Ramos (cell line): ENCODE measurements around the gene SPACA7.

Experiments
- in situ Hi-C: fragments of 300-500 bp; cut with MboI; formaldehyde crosslinking; loops from one replicate; pipeline ENCODE4 v1.14.3; 2022; ENCODE audit warnings: low sequenced_read_pairs; ENCODE audit not compliant: unreplicated experiment

SPACA7 gene

GRCh38 chr13:112444416-112445399 is 68.6 kb downstream of the SPACA7 start:
- in situ Hi-C loops, result loop anchor here (25.0 kb wide), 1 partner anchor 982 kb away; no protein-coding TSS in a partner anchor

DNA sequence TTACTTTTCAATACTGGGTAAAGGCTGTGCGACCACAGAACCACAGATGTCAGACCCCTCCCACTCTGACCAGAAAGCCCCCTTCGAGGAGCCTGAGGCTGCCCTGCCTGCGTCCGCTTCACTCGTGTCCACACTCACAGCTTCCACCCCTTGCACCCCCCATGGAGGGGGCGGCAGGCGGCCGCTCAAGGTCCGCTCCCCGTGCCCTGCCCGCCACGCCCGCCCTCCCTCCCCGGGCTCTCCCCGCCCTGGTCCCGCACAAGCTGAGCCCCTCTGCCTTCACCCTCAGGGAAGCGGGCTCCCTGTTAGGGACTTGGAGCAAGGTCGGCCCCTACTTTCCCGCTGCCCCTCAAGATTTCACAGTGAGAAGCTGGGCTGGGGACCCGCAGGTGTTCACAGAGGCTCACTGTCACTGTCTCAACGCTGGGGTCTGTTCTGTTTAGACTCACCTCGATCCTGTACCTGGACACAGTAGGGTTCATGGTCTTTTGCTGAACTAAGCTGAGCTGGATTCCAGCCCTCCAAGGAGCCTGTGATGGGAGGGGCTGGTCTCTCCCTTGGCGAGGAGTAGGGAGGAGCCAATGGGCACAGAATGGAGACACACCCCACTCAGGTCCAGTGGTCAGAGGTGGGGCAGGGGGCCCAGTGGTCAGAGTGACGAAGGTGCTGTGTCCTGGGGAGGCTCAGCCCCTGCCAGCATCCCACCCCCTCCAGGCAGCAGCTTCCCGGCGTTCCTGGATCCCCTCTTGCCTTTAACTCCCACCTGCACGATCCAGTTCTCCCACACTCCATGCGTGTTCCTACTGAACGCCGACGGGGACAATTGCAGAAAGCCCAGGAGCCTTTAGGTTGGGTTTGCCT is 69.5 kb downstream of the SPACA7 start:
- in situ Hi-C loops, result loop anchor here (25.0 kb wide), 1 partner anchor 983 kb away; no protein-coding TSS in a partner anchor

GRCh38 chr13:112446347-112446861 is 70.2 kb downstream of the SPACA7 start:
- in situ Hi-C loops, result loop anchor here (25.0 kb wide), 1 partner anchor 984 kb away; no protein-coding TSS in a partner anchor

- in situ Hi-C loops, result loop anchor here (25.0 kb wide), 1 partner anchor 985 kb away; no protein-coding TSS in a partner anchor
Measured at GRCh38 chr13:112446867-112447266, 70.7 kb downstream of the SPACA7 start.

- in situ Hi-C loops, result loop anchor here (25.0 kb wide), 1 partner anchor 985 kb away; no protein-coding TSS in a partner anchor
Measured at GRCh38 chr13:112447306-112447705, 71.2 kb downstream of the SPACA7 start.

DNA sequence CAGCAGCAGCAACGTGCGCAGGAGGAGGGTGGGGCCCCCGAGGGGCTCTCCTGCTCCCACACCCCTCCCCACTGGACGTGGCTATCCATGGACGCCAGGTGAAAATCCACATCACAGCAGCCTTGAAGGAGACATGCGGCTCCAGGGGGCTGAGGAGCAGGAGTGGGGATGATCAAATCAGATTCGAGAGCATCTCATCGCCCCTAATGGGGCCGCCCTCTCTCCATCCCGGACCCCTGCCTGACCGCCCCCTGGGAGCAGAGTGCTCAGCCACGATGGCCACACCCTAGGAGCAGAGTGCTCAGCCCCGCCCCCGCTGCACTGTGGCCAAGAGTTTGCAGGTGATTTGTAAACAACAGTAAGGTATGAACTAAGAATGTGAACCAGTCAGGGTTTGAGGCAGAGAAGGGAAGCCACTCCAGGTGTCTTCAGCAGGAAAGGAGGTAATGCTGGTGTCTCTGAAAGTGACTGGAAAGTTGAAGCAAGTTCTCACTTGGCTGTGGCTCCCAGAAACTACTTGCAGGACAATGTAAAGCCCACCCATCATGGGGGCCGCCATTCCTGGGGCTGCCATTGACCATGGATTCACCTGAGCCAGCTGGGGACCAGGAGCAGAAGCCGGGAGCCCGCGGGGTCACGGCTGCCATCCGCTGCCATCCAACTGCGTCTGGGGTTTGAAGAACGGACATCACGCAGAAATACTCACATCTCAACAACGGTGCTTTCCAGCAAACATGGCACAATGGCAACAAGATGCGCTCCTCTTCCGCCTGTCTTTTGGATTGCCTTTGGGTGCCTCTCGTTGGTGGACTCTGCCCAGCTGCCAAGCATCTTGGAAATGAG is 71.8 kb downstream of the SPACA7 start:
- in situ Hi-C loops, result loop anchor here (25.0 kb wide), 1 partner anchor 986 kb away; no protein-coding TSS in a partner anchor

DNA sequence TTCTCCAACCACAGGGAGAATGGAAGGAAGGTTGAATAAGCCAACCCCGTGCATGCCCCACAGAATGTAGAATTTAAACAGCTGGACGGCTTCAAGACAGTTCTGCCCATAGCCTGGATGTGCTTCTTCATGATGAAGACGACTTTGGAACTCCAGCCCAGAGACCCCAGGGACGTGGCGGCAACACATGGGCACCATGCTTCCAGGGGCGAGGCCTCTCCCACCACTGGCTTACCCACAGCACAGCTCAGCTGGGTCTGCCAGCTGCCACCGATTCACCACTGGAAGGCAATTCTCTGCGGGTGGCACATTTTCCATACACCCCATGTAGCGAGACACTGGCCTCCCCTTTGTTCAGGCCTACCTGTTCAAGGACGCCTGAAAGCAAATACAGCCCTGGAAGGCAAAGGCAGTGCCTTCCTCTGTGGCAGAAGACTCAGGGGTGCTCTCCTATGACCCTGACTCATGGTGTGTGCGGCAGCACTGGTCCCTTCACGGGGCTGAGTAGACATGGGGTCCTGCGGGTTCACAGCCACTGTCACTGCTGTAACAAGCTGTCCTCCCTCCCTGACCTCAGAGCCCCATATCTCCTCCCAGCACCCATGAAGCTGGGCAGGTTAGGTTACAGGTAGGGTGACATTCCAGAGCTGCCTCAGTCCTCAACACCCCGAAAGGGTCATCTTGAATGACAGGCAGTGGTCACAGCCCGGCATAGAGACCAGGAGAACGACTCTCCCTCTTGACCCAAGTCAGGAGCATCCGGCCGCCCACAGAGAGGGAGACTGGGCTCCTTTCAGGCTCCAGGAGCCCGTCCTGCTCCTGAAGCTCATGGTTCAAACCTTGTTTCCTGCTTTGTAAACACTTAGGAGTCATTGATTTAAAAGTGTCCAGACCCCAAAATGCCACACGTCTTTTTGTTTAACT is 72.7 kb downstream of the SPACA7 start:
- in situ Hi-C loops, result loop anchor here (25.0 kb wide), 1 partner anchor 987 kb away; no protein-coding TSS in a partner anchor

DNA sequence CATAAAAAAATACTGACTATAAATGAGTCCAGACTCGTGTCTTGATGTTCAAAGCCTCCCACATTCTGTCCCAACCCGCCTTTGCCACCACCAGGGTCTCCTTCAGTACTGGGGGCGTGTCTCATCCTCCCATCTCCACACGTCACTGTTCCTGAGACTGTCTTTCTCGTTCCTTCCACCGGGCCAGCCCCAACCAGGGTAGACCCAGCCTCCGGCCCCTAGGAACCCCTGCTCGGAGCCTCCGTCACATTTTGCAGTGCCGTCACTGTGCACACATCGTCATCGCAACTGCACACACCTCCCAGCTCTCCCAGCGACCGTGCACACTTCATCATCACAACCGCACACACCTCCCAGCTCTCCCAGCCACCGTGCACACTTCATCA is 73.4 kb downstream of the SPACA7 start:
- in situ Hi-C loops, result loop anchor here (25.0 kb wide), 1 partner anchor 987 kb away; no protein-coding TSS in a partner anchor

- in situ Hi-C loops, result no loop called here
Measured at GRCh38 chr13:112450118-112450903, 74.2 kb downstream of the SPACA7 start.

GRCh38 chr13:112450904-112451240 is 74.7 kb downstream of the SPACA7 start:
- in situ Hi-C loops, result no loop called here

- in situ Hi-C loops, result no loop called here
Measured at GRCh38 chr13:112451512-112452379, 75.6 kb downstream of the SPACA7 start.

DNA sequence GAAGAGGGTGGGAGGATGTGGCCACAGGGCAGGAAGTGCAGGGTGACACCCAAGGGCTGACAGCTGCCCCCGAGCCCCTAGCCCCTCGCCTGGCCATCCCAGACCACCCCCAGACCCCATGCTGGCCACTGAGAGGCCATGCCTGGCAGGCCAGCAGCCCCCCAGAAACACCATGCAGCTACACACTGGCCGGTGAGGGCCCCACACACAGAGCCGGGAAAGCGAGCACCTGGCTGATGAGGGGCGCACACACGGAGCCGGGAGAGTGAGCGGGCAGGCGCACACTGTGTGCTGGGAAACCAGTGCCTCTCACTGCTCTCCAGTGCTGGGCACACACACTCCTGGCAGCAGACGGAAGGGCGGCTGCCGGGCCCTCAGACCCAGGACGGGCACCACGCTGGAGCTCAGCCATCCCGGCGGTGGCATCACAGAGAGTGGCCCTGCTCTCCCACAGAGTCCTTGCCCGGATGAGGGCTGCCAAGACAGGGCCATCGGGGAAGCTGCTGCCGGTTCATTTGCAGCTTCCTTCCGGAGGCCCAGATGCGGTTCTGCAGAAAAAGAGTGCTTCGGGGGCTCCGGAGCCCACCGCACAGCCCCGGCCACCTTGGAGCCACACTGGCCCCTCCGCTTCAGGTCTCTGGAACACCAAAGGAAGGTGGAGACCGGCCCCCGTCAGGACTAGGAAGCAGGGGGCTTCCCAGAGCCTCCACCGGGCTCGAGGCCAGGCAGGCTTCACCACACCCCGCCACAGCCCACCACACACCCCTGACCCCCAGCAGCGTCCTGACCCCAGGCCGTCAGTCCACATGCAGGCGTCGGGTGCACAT is 76.4 kb downstream of the SPACA7 start:
- in situ Hi-C loops, result no loop called here

DNA sequence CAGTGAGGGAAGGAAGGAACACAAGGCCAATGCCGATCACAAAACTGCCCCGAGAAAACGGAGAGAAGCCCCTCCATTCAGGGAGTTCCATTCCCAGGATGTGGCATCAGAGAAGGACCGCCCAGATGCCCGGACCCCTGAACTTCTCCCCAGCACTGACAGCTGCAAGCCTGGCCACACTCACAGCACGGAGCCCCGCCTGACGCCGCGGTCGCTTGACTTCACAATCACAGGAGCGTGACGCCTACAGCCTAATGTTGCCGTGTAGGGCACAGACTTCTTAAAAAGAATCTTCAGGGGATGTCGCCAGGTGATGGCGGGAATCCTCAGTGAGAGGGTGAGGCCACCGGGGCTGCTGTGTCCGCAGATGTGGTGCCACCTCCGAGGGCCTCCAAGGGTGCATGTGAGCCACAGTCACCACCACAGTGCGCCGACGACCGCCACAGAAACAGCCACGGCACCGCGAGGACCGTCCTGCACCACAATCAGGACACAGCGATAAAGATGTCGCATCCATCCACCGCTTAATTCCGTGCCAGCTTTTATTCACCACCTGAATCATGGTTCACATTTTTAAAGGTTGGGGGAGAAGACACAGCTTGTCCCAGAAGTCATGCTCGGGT is 77.2 kb downstream of the SPACA7 start:
- in situ Hi-C loops, result no loop called here

GRCh38 chr13:112453874-112454647 is 77.9 kb downstream of the SPACA7 start:
- in situ Hi-C loops, result no loop called here
